Activated T-cell treated with anti-CD3 and anti-CD28 coated beads for 48 hours (primary cell): Measurements from ENCODE around the gene NR1D2.
"Not testable (repeated sequence)": the region's sequence is repeated elsewhere in the genome, so short reads cannot be mapped to it uniquely, and the experiment has no call there.

ENCODE experiments used
- DNase-seq: peaks from one replicate; pipeline ENCODE4 v3.0.0-alpha.2; 2020; ENCODE audit warnings: low read depth

NR1D2 gene

GRCh38 chr3:24005669-24006068, 60.6 kb downstream of the NR1D2 start:
- no peak for DNase-seq

- not testable (repeated sequence) for DNase-seq
Measured at GRCh38 chr3:24010834-24011233, 65.7 kb downstream of the NR1D2 start.

GRCh38 chr3:24012589-24013269, 67.6 kb downstream of the NR1D2 start:
- no peak for DNase-seq

GRCh38 chr3:24017305-24017704, 72.2 kb downstream of the NR1D2 start:
- DNase-seq: no peak

GRCh38 chr3:24018784-24019570, 73.9 kb downstream of the NR1D2 start:
- no peak for DNase-seq

GRCh38 chr3:24019585-24019984, 74.5 kb downstream of the NR1D2 start:
- no peak for DNase-seq

- DNase-seq: no peak
Measured at GRCh38 chr3:24020036-24020691, 75.1 kb downstream of the NR1D2 start.

GRCh38 chr3:24023197-24023596, 78.1 kb downstream of the NR1D2 start:
- no peak for DNase-seq

- DNase-seq: no peak
Measured at GRCh38 chr3:24025805-24026204, 80.7 kb downstream of the NR1D2 start.

- DNase-seq: not testable (repeated sequence)
Measured at GRCh38 chr3:24026665-24027064, 81.6 kb downstream of the NR1D2 start.

- DNase-seq: no peak
Measured at GRCh38 chr3:24027946-24028345, 82.9 kb downstream of the NR1D2 start.
